ENCODE measurements around the gene ZNF490.

Gene ZNF490

DNA sequence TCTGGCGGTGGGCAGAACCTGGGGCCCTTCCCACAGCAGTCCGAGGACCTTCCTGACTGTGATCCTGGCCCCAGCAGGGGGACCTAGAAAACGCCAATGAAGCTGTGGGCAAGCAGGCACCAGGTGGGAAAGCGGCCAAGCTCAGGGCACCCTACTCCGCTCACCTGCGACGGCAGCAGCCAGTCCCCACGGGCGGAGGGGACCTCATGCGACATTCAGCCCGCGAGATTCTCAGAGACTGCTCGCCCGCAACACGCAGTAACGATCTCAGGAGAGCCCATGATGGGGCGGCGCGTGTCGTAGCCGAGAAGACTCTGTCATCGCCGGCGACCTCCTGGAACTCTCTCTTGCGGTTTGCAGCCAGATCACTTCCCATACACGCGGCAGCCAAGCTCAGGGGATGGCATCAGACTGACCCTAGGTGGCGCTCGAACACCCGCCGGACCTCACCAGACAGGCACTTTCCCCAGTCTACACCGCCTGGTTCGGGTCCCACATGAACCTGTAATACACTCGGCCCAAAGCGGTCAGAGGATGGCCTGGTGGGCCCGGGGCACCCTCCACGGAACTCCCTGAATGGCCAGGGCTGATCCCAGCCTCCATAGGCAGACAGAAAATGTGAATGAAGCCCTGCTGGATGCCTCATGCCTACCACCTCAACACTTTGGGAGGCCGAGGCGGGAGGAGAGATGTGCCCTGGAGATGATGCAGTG, 29.4 kb upstream of the ZNF490 start:
- TF ChIP-seq, protein P1, sequence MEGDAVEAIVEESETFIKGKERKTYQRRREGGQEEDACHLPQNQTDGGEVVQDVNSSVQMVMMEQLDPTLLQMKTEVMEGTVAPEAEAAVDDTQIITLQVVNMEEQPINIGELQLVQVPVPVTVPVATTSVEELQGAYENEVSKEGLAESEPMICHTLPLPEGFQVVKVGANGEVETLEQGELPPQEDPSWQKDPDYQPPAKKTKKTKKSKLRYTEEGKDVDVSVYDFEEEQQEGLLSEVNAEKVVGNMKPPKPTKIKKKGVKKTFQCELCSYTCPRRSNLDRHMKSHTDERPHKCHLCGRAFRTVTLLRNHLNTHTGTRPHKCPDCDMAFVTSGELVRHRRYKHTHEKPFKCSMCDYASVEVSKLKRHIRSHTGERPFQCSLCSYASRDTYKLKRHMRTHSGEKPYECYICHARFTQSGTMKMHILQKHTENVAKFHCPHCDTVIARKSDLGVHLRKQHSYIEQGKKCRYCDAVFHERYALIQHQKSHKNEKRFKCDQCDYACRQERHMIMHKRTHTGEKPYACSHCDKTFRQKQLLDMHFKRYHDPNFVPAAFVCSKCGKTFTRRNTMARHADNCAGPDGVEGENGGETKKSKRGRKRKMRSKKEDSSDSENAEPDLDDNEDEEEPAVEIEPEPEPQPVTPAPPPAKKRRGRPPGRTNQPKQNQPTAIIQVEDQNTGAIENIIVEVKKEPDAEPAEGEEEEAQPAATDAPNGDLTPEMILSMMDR (IDR thresholded peaks at IDR 0.05; ENCODE audit: control insufficient read depth, insufficient read depth, low read depth, low read length, missing control alignments), result peak; percentile 90
- H3K4me3 ChIP-seq (ENCODE audit: control insufficient read depth, low read depth, low read length), result no peak overlapping the region
- peak; percentile 18 for DNase-seq (ENCODE audit: low read depth)

DNA sequence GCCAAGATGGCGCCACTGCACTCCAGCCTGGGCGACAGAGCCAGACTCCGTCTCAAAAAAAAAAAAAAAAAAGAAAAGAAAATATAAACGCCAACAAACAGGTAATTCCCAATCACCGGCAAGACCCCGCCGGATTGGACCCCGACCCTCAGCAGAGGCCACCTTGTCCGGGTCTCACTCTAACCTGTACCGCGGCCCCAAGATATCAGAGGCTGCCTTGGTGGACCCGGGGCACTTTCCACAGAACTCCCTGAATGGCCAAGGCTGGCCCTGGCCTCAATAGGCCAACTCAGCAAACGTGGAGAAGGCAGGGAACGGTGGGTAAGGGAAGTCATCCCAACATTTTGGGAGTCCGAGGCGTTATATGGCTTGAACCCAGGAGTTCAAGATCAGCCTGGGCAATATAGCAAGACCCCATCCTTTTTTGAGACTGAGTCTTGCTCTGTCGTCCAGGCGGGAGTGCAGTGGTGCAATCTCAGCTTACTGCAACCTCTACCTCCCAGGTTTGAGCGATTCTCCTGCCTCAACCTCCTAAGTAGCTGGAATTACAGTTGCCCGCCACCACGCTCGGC, 28.1 kb upstream of the ZNF490 start:
- TF ChIP-seq, protein P1 (IDR thresholded peaks at IDR 0.05; ENCODE audit: control insufficient read depth, insufficient read depth, low read depth, low read length, missing control alignments), result no peak
- no peak overlapping the region for H3K4me3 ChIP-seq (ENCODE audit: control insufficient read depth, low read depth, low read length)
- no peak for DNase-seq (ENCODE audit: low read depth)

GRCh38 chr19:12636631-12637030, 26.0 kb upstream of the ZNF490 start:
- TF ChIP-seq, protein P1 (IDR thresholded peaks at IDR 0.05; ENCODE audit: control insufficient read depth, insufficient read depth, low read depth, low read length, missing control alignments), result no peak
- H3K4me3 ChIP-seq (ENCODE audit: control insufficient read depth, low read depth, low read length), result no peak overlapping the region
- no peak for DNase-seq (ENCODE audit: low read depth)

- H3K4me3 ChIP-seq (ENCODE audit: control insufficient read depth, low read depth, low read length), result no peak overlapping the region
- DNase-seq (ENCODE audit: low read depth), result no peak
- TF ChIP-seq, protein P1 (IDR thresholded peaks at IDR 0.05; ENCODE audit: control insufficient read depth, insufficient read depth, low read depth, low read length, missing control alignments), result no peak
Measured at GRCh38 chr19:12629215-12629614, 18.6 kb upstream of the ZNF490 start.

DNA sequence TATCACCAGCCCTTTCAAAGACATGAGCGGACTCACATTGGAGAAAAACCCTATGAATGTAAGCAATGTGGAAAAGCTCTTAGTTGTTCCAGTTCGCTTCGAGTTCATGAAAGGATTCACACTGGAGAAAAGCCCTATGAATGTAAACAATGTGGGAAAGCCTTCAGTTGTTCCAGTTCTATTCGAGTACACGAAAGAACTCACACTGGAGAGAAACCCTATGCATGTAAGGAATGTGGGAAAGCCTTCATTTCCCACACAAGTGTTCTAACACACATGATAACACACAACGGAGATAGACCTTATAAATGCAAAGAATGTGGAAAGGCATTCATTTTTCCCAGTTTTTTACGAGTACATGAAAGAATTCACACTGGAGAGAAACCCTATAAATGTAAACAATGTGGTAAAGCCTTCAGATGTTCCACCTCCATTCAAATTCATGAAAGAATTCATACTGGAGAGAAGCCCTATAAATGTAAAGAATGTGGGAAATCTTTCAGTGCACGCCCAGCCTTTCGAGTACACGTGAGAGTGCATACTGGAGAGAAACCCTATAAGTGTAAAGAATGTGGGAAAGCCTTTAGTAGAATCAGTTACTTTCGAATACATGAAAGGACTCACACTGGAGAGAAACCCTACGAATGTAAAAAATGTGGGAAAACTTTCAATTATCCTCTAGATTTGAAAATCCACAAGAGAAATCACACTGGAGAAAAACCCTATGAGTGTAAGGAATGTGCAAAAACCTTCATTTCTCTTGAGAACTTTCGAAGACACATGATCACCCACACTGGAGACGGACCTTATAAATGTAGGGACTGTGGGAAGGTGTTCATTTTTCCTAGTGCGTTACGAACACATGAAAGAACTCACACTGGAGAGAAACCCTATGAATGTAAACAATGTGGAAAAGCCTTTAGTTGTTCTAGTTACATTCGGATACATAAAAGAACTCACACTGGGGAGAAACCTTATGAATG, 17.7 kb upstream of the ZNF490 start:
- no peak overlapping the region for H3K4me3 ChIP-seq (ENCODE audit: control insufficient read depth, low read depth, low read length)
- TF ChIP-seq, protein P1 (IDR thresholded peaks at IDR 0.05; ENCODE audit: control insufficient read depth, insufficient read depth, low read depth, low read length, missing control alignments), result no peak
- no peak for DNase-seq (ENCODE audit: low read depth)

GRCh38 chr19:12626958-12627357, 16.3 kb upstream of the ZNF490 start:
- TF ChIP-seq, protein P1 (IDR thresholded peaks at IDR 0.05; ENCODE audit: control insufficient read depth, insufficient read depth, low read depth, low read length, missing control alignments), result no peak
- no peak for DNase-seq (ENCODE audit: low read depth)
- no peak overlapping the region for H3K4me3 ChIP-seq (ENCODE audit: control insufficient read depth, low read depth, low read length)
